A549 (cell line): Measurements from ENCODE around the gene IFT57.

Experiments
- BHLHE40 ChIP-seq: IDR thresholded peaks from 2 replicates; pipeline ENCODE4 v1.6.1; 2012; ENCODE audit warnings: low read depth, low read length, inconsistent platforms
- CBX8 ChIP-seq: fragments of 200-600 bp; sonication (generic); IDR thresholded peaks from 2 replicates; pipeline ENCODE4 v1.6.1; 2016
- RAD21 ChIP-seq, 2 experiments: fragments of >200 bp in 1 of 2; sonication (Bioruptor Twin) in 1 of 2; formaldehyde crosslinking in 1 of 2; IDR thresholded peaks in 1 of 2; conservative IDR thresholded peaks in 1 of 2; 2 replicates in 1 of 2; 3 replicates in 1 of 2; pipeline ENCODE4 v1.6.1; 2012 to 2018; ENCODE audit warnings: inconsistent platforms in 1 of 2
- RFX5 ChIP-seq: fragments of 450-650 bp; IDR thresholded peaks from 2 replicates; pipeline ENCODE4 v1.7.1; 2014; ENCODE audit warnings: antibody characterized with exemption, mild to moderate bottlenecking, moderate library complexity
- TF ChIP-seq, protein P1 (sequence below): fragments of >200 bp; sonication (Bioruptor Twin); formaldehyde crosslinking; IDR thresholded peaks from 3 replicates; pipeline ENCODE4 v1.5.1; 2016

DNA sequence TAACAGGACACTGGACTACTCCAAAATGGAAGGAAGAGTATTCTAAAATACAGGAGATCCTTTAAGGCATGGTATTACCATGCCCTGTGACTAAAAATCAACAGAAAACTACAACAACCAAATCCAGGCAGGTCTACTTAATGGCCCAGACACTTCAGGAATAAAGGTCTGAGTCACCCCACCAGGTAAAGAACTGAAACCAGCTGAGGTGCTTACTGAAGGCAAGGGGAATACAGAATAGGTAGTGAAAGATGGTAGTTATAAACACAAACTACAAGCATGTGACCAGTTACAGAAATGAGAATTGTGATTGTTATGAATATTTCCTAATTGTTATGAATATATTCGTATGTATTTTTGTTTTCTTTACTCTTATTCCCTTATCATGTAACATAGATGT, 13.4 kb downstream of the IFT57 start:
- no peak for TF ChIP-seq CBX8
- TF ChIP-seq BHLHE40: no peak
- TF ChIP-seq RFX5: no peak
- TF ChIP-seq, protein P1, sequence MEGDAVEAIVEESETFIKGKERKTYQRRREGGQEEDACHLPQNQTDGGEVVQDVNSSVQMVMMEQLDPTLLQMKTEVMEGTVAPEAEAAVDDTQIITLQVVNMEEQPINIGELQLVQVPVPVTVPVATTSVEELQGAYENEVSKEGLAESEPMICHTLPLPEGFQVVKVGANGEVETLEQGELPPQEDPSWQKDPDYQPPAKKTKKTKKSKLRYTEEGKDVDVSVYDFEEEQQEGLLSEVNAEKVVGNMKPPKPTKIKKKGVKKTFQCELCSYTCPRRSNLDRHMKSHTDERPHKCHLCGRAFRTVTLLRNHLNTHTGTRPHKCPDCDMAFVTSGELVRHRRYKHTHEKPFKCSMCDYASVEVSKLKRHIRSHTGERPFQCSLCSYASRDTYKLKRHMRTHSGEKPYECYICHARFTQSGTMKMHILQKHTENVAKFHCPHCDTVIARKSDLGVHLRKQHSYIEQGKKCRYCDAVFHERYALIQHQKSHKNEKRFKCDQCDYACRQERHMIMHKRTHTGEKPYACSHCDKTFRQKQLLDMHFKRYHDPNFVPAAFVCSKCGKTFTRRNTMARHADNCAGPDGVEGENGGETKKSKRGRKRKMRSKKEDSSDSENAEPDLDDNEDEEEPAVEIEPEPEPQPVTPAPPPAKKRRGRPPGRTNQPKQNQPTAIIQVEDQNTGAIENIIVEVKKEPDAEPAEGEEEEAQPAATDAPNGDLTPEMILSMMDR: no peak
- TF ChIP-seq RAD21 (conservative IDR thresholded peaks at IDR 0.05 in 1 of 2, IDR thresholded peaks at IDR 0.05 in 1 of 2): no peak
